Measurements from ENCODE around the gene TTLL4.
A peak's percentile ranks its signal among the peaks of the same experiment; 100 is the strongest.
"Not testable (repeated sequence)": the region's sequence is repeated elsewhere in the genome, so short reads cannot be mapped to it uniquely, and the experiment has no call there.

The TTLL4 gene

DNA sequence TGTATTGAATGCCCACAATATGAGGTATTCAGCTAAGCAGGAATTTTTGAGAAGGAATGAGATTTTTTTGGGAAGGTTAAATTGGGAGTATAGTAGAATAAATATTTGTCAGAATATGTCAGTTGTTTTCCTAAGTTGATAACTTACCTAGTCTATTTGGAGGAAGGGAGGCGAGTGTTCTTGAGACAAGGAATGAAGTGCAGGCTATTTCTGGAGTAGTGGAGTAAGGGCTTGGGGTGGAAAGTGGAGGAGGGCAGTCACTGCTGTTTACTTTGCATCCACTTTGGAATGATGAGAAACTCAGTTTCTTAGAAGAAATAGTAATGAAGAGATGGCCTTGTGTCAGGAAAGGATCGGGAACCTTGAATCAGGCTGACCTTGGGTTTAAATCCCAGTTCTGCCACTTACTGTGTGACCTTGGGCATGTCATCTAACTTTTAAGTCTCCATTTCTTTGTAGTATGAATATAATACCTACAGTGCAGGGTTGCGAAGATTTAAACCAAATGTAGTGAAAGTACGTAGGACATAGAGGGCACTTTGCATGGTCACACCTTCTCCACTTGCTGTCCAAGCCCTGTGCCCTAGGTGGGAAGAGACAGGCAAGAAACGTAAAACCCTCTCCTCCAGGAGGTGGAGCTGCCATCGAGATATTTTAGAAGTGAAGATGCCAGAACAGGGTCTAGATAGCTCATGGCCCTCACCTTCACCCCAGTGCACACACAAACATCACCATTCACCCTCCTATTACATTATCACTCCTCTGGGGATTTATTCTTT is 46.2 kb downstream of the TTLL4 start:
- TF ChIP-seq, protein P1, sequence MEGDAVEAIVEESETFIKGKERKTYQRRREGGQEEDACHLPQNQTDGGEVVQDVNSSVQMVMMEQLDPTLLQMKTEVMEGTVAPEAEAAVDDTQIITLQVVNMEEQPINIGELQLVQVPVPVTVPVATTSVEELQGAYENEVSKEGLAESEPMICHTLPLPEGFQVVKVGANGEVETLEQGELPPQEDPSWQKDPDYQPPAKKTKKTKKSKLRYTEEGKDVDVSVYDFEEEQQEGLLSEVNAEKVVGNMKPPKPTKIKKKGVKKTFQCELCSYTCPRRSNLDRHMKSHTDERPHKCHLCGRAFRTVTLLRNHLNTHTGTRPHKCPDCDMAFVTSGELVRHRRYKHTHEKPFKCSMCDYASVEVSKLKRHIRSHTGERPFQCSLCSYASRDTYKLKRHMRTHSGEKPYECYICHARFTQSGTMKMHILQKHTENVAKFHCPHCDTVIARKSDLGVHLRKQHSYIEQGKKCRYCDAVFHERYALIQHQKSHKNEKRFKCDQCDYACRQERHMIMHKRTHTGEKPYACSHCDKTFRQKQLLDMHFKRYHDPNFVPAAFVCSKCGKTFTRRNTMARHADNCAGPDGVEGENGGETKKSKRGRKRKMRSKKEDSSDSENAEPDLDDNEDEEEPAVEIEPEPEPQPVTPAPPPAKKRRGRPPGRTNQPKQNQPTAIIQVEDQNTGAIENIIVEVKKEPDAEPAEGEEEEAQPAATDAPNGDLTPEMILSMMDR (IDR thresholded peaks at IDR 0.05; ENCODE audit: unreplicated experiment in 3 of 3): no peak
- Mint-ChIP-seq H3K27me3 (ENCODE audit: low read depth) (no peaks in the 10 kb centered on the region), H3K9me3 (no peaks in the 10 kb centered on the region), H3K4me1 (no peaks in the 10 kb centered on the region), H3K27ac (peak overlapping the region in 2 of 3 experiments; percentile 54 to 88), H3K4me3 (no peak overlapping the region), H3K36me3 (ENCODE audit: low read depth) (peaks cover 57% of the 10 kb centered on the region)

DNA sequence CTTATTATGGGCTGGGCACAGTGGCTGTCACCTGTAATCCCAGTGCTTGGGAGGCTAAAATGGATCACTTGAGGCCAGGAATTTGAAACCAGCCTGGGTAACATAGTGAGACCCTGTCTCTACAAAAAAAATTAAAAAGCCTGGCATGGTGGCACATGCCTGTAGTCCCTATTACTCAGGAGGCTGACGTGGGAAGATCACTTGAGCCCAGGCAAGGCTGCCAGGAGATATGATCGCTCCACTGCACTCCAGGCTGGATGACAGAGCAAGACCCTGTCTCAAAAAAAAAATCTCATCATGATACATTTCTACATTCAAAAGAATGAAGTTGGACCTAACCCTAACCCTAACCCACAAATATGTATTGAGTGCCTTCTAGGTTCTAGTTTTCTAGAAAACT is 51.2 kb downstream of the TTLL4 start:
- no peak overlapping the region for H3K27ac Mint-ChIP-seq
- no peaks in the 10 kb centered on the region for H3K27me3 Mint-ChIP-seq (ENCODE audit: low read depth)
- H3K9me3 Mint-ChIP-seq: no peaks in the 10 kb centered on the region
- H3K4me3 Mint-ChIP-seq: no peak overlapping the region
- no peaks in the 10 kb centered on the region for H3K4me1 Mint-ChIP-seq
- H3K36me3 Mint-ChIP-seq (ENCODE audit: low read depth): peaks cover 13% of the 10 kb centered on the region
- TF ChIP-seq, protein P1 (IDR thresholded peaks at IDR 0.05; ENCODE audit: unreplicated experiment in 3 of 3): no peak

DNA sequence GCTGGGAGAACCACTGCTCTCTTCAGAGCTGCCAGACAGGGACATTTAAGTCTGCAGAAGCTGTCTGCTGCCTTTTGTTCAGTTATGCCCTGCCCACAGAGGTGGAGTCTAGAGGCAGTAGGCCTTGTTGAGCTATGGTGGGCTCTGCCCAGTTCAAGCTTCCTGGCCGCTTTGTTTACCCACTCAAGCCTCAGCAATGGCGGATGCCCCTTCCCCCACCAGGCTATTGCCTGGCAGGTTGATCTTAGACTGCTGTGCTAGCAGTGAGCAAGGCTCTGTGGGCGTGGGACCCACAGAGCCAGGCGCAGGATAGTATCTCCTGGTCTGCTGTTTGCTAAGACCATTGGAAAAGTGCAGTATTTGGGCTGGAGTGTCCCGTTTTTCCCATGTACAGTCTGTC is 62.1 kb downstream of the TTLL4 start:
- H3K4me1 Mint-ChIP-seq; H3K9me3 Mint-ChIP-seq; H3K27ac Mint-ChIP-seq; H3K4me3 Mint-ChIP-seq; H3K27me3 Mint-ChIP-seq (ENCODE audit: low read depth): not testable (repeated sequence)
- H3K36me3 Mint-ChIP-seq (ENCODE audit: low read depth): peaks cover 43% of the 10 kb centered on the region

DNA sequence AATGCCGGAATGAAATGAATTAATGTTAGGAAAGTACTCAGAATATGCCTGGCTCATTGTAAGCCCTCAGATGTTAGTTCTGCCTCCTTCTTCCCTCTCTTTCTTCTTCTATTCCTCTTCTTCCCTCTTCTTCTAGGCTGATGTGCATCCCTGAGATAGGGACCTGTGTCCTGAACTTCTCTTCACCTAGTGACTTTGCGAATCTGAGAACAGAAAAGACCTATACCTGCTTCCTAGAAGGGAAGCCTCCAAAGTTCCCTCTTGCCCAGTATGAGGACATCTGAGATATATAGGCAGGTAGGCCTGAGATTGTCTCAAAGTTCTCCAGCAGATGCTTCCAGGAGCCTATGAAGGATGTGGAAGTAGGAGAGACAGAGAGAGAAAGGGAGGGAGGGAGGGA is 63.2 kb downstream of the TTLL4 start:
- H3K36me3 Mint-ChIP-seq (ENCODE audit: low read depth): peaks cover 44% of the 10 kb centered on the region
- H3K27ac Mint-ChIP-seq: no peak overlapping the region
- TF ChIP-seq, protein P1 (IDR thresholded peaks at IDR 0.05; ENCODE audit: unreplicated experiment in 3 of 3): no peak
- H3K4me1 Mint-ChIP-seq: peaks cover 3% of the 10 kb centered on the region
- peaks cover 7% of the 10 kb centered on the region for H3K9me3 Mint-ChIP-seq
- no peaks in the 10 kb centered on the region for H3K27me3 Mint-ChIP-seq (ENCODE audit: low read depth)
- no peak overlapping the region for H3K4me3 Mint-ChIP-seq

DNA sequence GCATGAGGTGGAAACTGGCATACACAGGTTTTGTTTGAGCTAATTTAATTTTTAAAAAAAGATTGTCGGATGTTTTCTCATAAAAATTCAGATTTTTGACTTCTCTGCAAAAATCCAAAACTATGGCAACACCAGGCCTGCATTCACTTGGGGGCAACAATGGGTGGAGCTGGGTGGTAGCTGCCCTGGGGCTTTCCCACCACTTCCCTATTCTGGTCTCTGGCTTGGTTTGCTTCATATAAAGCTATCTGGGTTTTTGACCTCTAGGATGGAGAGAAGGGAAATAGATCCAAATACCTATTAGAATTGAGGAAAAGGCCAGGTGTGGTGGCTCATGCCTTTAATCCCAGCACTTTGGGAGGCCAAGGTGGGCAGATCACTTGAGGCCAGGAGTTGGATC is 65.9 kb downstream of the TTLL4 start:
- Mint-ChIP-seq H3K27ac (no peak overlapping the region), H3K9me3 (peaks cover 7% of the 10 kb centered on the region)

DNA sequence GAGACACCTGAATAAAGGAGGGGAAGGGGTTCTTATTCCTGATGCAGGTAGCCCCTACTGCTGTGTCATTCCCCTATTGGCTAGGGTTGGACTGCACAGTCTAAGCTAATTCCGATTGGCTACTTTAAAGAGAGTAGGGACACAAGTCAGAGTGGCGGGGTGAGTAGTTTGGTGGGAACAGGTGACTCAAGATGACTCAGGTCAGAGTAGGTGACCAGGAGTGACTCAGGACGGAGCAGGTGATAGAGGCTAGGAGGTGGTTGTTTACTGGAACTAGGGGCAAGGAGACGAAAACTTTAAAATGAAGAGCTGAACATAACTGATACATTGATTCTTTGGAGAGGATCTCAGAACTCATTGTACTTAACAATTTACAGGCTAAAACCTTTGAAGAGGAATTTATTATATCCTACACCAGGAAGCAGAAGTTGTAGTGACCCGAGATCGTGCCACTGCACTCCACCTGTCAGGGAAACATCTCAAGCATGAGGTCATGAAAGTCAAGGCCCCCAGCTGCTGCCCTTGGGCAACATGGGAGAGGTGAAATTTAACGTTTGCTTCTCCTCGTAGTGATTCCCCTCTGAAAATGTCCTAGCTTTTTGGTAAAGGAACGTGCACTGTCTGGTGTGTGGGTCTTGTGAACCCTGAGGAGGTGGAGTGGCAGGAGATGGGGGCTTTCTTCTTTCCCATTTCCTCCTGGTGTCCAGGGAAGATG is 66.8 kb downstream of the TTLL4 start:
- Mint-ChIP-seq H3K27ac (no peak overlapping the region), H3K4me1 (peaks cover 27% of the 10 kb centered on the region), H3K4me3 (peak overlapping the region in 1 of 3 experiments; percentile 16), H3K27me3 (ENCODE audit: low read depth) (peaks cover 16% of the 10 kb centered on the region), H3K36me3 (ENCODE audit: low read depth) (peaks cover 34% of the 10 kb centered on the region), H3K9me3 (peaks cover 7% of the 10 kb centered on the region)
- TF ChIP-seq, protein P1 (IDR thresholded peaks at IDR 0.05; ENCODE audit: unreplicated experiment in 3 of 3): no peak

More for the DNA sequence above, 65.9 kb downstream of the TTLL4 start:
- Mint-ChIP-seq H3K27me3 (ENCODE audit: low read depth) (peaks cover 13% of the 10 kb centered on the region), H3K4me1 (peaks cover 22% of the 10 kb centered on the region), H3K4me3 (no peak overlapping the region), H3K36me3 (ENCODE audit: low read depth) (peaks cover 42% of the 10 kb centered on the region)
- TF ChIP-seq, protein P1 (IDR thresholded peaks at IDR 0.05; ENCODE audit: unreplicated experiment in 3 of 3): no peak

Data from nephron (organoid).